H1 (cell line): ENCODE data around the gene TRIM62. TPM values are rescaled to one million over a fixed set of nuclear protein-coding genes. Genes with fewer than 3 reads are reported as not detected.

Experiments
- ATF3 ChIP-seq: IDR thresholded peaks from 2 replicates; pipeline ENCODE4 v1.6.1; 2011; ENCODE audit warnings: low read depth, mild to moderate bottlenecking, low read length; ENCODE audit not compliant: insufficient read depth
- CEBPB ChIP-seq: IDR thresholded peaks from 2 replicates; pipeline ENCODE4 v1.6.1; 2012; ENCODE audit warnings: low read depth, low read length
- CHD2 ChIP-seq: IDR thresholded peaks from 2 replicates; pipeline ENCODE4 v1.6.1; 2012; ENCODE audit warnings: low read length, improper control_type of control experiment
- CHD7 ChIP-seq: fragments of 300-600 bp; sonication (generic); IDR thresholded peaks from 2 replicates; pipeline ENCODE4 v1.7.1; 2012; ENCODE audit warnings: low read length, moderate library complexity, mild to moderate bottlenecking, inconsistent platforms; ENCODE audit not compliant: insufficient replicate concordance
- CREB1 ChIP-seq: IDR thresholded peaks from 2 replicates; pipeline ENCODE4 v1.6.1; 2012; ENCODE audit warnings: inconsistent platforms
- NANOG ChIP-seq: IDR thresholded peaks from 2 replicates; pipeline ENCODE4 v1.6.1; 2011; ENCODE audit warnings: low read length, low read depth, mild to moderate bottlenecking, inconsistent platforms; ENCODE audit not compliant: insufficient read depth, poor library complexity, severe bottlenecking
- RAD21 ChIP-seq, 2 experiments: IDR thresholded peaks in 1 of 2; conservative IDR thresholded peaks in 1 of 2; 2 replicates each; pipeline ENCODE4 v1.6.1; 2011; ENCODE audit warnings: low read depth in 2 of 2, low read length in 2 of 2, improper control_type of control experiment in 1 of 2, inconsistent platforms in 1 of 2, mild to moderate bottlenecking in 1 of 2, moderate library complexity in 1 of 2
- SIX5 ChIP-seq: IDR thresholded peaks from 2 replicates; pipeline ENCODE4 v1.6.1; 2011; ENCODE audit warnings: mild to moderate bottlenecking, low read depth, low read length
- TEAD4 ChIP-seq: IDR thresholded peaks from 2 replicates; pipeline ENCODE4 v1.6.1; 2012; ENCODE audit warnings: low read depth, low read length, inconsistent platforms, mixed read lengths
- YY1 ChIP-seq: IDR thresholded peaks from 2 replicates; pipeline ENCODE4 v1.6.1; 2011; ENCODE audit warnings: low read depth, mild to moderate bottlenecking, low read length
- polyA plus RNA-seq, 7 experiments: library from polyadenylated mRNA; depleted of rRNA in 3 of 7; stranded (reverse) in 5 of 7; unstranded in 2 of 7; fragments of >200 nt in 5 of 7; fragments of 200-250 nt in 2 of 7; gene quantifications; 1 replicate in 5 of 7; 2 replicates in 1 of 7; 4 replicates in 1 of 7; pipeline versions ENCODE4 v1.2.1 to v1.2.3, GENCODE V29; 2011 to 2013; ENCODE audit warnings: missing spikeins in 2 of 7, mixed read lengths in 2 of 7
- total RNA-seq: library from RNA; stranded (reverse); fragmentation: NEBNext Ultra II Directional; extraction: Animal tissue kit (Norgen Biotek cat#: 25700); gene quantifications from 2 replicates; pipeline ENCODE4 v1.2.1, GENCODE V29; 2021

TRIM62 gene
- total and polyA plus RNA-seq, 2 of the 8 experiments (the other 6 are each of a cell fraction or from before 2014, with no cell fraction given): 6.3 to 10.8 TPM

- peak; percentile 86 for TF ChIP-seq ATF3
- TF ChIP-seq YY1: no peak
- no peak for TF ChIP-seq NANOG
- TF ChIP-seq CHD7: no peak
- TF ChIP-seq TEAD4: no peak
- peak; percentile 58; the same call in 1 of the 2 replicates for TF ChIP-seq CEBPB
- no peak for TF ChIP-seq SIX5
- peak in 1 of 2 experiments; percentile 11; a peak in 1 of 4 replicates for TF ChIP-seq RAD21 (IDR thresholded peaks at IDR 0.05 in 1 of 2, conservative IDR thresholded peaks at IDR 0.05 in 1 of 2; ENCODE audit: low read depth in 2 of 2, low read length in 2 of 2)
- no peak for TF ChIP-seq CHD2
- TF ChIP-seq CREB1: peak; percentile 48; the same call in 1 of the 2 replicates
Observed at GRCh38 chr1:33119532-33120217, 62.2 kb downstream of the TRIM62 start (continued).
